ENCODE results near the gene C2CD4D.

The C2CD4D gene

DNA sequence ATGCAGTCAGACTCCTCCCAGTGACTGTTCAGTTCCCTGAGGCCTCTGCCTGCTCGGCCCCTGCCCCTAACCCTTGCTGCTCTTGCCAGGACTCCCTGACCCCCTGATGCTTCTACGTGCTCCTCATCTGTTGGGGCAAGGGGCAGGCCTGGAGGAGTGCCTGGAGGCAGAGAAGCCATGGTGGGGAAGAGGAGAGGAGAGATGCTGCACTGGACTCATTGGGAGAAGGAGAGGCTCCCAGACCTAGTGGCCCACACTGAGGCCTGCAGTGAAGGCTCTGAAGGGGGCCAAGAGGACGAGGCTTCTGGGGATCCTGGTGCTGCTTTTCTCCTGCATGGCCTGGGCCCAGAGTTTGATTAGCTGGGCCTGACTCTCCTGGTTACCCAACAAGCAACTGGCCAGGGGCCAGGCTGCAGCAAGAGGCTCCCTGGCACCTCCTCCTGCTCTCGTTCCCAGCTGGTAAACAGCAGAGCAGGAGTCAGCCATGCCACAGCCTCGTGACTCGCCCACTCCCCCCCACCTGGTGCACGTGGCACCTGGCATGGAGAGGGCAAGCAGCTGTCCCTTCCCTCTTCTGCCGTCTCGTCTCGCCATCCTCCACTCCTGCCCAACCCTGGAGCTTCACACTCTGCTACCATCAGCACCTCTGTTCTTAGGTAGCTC, 7.2 kb downstream of the C2CD4D start:
- DNase-seq, result no peak

DNA sequence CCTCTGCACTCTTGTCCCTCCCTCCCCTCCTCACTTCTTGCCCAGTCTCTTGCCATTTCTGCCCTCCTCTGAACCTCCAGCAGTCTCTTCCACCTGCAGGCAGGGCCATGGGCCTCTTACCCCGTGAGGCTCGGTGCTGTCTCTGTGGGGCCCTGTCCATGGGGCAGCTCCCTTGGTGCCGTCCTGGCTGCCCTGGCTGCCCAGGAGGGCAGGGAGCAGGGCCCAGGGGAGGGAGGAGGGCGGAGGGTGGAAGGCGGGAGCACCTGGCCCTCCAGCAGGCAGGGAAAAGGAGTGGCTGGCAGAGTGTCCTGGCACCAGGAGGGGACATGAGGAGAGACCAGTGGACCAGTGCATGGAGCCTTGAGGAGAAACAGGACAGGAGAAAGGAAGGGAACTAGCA, 8.0 kb downstream of the C2CD4D start, which contains the start of gene RORC:
Gene RORC, minus strand, starts transcription at position 198 of the 400 bp plus-strand sequence. Its CDS starts 38 bp downstream, at position 160.
- DNase-seq, result no peak

DNA sequence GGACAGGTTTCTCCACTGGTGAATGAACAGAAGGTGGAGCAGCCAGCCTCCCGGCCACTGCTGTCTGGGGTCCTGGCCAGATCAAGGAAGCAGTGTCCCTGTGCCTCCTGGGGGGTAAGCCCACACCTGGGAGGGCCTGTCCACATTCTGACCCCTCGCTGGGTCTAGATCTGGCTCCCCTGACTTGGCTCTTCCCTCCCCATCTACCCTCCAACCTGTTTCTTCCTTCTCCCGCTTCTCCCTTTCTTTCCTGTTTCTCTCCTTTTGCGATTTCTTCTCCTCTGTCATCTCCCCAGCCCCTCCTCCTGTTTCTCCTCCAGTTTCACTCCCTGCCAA, 8.4 kb downstream of the C2CD4D start:
- no peak for DNase-seq

DNA sequence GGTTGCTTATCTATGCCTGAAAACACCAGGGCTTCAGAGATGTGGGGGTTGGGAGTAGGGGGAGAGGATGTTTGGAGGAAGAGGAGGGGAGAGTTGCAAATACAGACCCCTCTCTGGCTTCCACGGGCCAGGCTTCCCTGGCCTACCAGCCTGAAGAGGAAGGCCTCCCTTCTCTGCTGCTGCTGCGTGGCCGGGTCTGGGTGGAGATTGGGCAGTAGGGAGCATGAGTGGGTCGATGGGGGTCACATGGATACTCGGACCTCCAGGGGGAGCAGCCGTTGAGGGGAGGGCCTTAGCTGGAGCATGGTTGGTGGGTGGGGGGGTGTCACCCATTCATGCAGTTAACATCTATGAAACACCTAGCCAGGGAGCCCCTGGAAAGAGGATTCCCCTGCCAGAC, 9.6 kb downstream of the C2CD4D start:
- DNase-seq, result no peak

DNA sequence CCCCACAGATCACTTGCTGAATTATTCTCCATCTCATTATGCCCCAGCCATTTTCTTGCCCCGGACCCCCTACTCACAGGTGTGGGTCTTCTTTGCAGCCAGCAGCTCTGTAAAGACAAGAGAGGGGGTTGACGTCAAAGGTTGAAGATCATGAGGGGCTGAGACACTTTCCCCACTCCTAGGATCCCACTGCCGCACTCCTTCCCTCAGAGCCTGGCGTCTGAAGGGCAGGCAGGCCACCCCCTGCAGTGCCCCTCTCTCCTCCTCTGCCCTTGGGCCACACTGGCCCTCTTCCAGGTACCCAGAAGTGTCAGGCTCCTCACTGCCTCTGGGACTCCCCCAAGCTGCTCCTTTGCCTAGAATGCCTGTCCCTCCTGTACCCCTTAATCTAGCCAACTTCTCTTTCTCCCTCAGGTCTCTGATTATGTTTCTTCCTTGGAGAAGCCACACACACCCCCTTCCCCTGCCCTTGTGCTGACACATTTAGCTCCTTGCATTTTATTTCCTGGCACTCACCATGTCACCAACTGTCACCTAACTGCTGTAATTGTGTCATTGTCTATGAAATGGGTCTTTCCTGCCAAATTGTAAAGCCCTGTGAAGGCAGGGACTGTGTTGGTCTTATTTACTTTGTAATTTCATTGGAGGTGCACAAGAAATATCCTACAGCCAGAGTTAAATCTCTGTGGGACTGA, 10.1 kb downstream of the C2CD4D start:
- DNase-seq, result no peak

DNA sequence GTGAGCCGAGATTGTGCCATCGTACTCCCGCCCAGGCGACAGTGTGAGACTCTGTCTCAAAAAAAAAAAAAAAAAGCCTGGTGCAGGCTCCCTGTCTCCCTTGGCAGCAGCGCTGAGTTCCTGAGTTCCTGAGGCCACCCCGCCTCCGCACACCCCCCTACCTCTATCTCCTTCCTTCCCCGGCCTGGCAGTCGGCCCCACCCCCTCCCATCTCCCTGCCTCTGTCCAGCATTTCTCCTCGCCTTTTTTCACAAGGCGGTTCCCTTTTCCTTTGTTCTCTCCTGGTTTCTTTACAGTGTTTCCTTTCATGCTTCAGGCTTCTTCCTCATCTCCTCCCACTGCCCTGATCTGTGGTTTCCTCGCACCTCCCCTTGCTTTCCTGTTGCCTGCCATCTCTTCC, 10.7 kb downstream of the C2CD4D start:
- no peak for DNase-seq

DNA sequence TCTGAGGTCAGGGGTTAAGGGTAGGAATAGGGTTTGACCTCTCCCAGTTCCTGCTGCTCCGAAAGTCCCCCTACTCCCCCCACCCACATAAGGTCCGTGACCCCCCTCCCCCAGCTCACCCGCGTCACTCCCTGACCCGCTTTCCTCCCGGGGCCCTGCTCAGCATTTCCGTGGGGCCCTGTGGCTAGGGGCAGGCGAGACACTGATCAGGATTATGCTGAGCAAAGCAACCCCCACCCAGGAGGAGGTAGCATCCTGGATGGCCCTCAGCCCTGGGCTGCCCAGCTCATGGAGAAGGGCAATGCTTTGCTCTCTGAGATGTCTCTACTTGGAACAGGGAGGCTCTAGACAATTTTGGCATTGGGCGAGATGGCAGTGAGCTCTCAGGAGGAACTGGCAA, 11.8 kb downstream of the C2CD4D start:
- no peak for DNase-seq

DNA sequence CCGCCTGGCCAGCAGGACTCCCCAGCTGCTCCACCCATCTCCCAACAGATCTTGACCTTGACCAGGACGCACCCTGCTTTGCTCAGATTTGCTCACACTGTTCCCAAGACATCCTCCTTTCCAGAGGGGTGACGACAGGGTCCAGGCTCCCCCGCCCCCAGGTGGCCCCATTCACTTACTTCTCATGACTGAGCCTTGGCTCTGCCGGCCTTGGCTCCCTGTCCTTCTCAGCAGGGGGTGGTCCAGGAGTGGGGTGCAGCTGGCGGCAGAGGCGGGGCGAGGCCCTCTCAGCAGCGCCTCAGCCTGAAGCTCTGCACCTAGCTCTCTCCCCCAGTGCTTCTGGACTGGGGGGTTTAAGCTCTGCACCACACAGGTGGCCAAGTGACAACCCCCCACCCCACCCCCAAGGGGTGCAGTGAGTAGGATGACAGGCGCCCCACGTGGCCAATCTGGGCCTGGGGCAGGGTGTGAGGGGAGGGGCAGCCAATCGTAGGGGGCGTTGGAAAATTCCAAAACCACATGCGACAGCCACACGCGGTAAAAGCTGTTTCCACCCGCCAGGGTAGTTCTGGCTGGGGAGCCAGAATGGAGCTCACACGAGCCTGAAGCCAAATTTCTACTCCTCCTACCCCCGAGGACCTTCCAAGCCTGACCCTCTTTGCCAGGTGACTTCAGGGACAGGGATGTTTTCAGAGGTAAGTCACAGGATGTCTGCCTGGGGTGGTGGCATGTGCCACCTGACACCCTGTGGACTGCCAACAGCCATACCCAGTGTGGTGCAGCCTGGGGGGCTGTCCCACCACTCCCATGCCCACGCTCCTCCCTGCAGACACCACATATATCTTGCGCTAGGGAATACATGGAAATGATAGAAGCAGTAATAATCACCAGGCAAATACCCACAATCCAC, 13.6 kb downstream of the C2CD4D start:
- no peak for DNase-seq

DNA sequence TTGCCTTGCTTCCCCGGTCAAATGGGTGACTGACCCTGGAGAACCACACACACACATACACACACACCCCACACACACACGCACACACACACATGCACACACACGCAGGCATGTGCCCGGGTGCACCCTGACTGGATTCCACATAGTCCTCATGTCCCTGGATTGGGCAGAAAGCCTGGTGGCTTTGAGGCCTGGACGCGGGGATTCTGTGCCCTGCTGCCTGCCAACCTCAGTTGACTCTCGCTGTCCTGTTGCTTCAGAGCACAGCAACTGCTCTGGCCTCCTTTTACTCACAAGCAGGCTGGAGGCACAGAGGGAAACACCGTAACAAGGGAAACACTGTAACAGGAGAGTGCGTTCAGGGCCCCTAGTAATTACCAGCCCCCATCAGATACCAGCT, 14.4 kb downstream of the C2CD4D start:
- DNase-seq, result no peak

DNA sequence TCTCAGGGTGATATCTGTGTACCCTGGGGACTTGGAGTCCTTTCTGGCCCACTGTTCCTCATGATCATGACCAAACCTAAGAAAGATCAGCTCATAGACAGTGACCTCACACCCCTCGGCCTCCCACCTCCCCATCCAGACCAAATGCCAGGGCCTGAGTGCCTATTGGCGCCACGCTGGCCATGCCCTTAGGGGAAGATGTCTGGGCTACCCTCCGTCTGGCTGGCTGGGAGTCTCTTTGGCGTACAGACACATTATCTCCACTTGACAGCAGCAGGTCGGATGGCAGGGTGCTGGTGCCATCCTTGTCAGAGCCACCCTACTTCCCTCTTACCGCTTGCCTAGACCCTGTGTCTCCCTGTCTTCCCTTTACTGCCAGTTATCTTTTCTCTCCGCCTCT, 16.4 kb downstream of the C2CD4D start:
- DNase-seq, result no peak

DNA sequence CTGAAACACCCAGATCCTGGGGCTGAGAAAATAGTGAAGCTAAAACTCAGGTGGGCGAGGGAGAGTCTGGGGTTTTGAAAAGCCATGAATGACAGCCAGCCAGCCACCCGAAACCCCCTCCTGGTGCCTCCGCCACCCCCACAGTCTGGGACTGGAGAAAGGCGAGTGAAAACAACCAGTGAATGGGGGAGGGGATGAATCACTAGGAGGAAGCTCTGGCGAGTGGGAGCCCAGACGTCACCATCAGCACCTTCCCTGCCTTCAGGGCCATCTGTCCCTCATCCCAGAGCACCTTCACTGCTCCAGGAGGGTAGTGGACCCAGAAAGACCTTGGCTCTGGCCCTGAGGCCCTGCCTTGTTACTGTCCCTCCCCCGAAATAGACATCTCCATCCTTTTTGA, 17.2 kb downstream of the C2CD4D start:
- DNase-seq, result no peak

DNA sequence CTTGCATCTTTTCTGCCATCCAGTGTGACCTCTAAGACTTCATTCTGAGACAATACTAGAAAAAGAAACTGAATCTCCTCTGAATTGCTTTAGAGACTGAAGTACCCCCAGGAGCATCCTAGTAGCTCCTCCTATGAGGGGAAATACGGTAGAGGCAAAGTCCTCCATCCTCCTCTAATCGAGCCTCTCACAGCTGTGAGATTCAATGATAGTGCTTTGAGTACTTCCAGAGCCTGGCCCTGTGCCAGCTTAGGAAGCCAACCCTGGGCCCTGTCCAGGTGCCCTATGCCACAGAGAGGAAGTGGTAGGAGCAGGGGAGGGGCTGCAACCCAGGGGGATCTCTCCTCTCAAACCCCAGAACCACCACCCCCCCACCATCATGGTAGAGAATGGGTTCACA, 18.7 kb downstream of the C2CD4D start:
- no peak for DNase-seq

DNA sequence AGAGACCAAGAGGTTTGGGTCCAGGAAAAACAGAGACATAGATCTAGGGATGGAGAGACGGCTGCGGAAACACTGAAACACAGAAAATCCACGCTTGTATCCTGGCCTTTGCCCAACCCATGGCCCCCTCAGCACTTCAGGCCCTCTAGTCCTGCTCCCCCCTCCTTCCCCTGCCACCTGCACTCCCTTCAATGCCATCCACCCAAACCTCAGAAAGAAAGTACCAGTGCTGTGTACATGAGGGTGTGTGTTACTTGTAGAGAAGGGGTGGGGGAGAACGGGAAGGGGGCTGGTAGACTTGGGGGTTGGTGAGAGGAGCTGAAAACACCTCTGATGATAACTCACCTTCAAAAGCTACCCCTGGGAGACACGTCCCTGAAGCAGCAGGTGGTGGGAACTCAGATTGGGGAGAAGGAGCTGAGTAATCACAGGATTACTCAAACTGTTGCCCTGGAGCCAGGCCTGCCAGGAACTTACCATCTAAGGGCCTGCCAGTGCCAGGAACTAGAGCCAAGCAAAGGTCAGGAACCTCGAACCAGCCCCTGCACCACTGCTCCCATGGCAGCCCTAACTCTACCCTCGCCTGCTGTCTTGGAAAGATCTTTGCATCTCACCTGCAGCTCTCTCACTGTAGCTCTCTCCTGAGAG, 19.5 kb downstream of the C2CD4D start:
- no peak for DNase-seq

DNA sequence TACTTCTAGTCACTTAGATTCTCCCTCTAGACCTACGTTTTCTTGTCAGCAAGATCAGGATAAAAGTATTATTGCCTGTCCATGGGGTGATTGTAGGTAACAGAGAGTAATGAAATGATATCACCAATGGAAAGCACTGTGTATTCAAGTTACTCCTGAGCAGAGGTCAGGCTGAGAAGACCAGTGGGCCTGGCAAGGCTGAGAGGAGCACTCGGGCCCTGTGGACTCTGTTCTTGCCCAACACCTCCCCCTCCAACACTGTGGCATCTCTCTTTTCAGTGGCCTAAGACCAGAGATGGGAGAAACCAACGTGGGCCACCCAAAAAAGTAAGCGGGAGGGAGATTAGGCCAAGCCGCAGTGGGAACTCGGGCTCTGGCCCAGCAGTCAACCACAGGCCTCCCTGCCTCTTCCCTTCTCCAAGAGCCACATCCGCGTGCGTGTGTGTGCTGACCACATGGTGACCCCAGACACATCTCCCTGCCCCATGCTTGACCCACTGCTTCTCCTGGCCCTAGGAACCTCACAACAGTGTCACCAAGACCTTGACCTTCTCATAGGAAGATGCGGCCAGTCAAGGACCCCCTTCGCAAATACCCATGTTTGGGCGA, 20.3 kb downstream of the C2CD4D start:
- DNase-seq, result no peak

DNA sequence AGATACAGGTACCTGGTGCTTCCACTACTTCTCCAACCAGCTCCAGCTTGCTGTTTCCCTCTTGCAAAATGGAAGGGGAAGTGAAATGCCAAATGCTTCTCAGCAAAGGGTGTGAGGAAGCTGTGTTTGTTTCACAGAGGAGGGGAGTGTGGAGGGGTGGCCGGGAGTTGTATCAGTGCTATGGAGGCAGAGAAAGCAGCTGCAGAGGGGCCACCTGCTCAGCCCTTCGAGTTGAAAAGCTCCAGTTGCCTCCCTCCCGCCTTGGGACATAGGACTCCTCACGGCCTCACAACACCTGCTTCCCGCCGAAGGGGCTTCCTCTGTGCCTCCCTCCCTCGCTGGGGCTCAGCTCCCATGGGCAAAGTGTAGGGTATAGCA, 22.3 kb downstream of the C2CD4D start:
- DNase-seq, result no peak

DNA sequence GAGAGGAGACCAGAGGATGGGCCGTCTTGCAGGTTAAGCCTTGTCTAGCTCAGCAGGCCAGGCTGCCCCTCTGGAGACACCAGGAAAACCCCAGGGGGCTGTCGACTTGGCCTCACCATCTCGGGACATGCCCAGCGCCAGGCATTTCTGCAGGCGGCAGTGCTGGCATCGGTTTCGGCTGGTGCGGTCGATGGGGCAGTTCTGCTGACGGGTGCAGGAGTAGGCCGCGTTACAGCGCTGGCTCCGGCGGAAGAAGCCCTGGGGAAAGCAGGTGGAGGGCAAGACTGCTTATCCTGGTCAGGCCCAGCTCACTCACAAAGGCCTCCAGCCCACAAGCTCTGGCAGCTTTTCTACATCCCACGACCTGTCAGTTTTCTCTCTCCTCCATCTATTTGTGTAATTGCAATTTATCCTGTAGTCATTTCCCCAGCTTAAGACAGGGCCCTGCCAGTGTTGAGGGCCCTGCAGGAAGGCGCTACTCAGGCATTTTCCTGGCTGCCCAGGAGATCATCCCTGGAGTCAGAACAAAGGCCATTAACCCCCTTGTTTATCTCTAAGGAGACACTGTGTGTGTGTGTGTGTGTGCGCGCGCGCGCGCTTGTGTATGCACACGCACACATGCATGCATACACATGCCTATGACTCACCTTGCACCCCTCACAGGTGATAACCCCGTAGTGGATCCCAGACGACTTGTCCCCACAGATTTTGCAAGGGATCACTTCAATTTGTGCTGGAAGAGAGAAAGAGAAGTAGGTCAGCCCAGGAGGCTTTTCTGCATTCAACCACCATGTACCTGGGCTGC, 22.9 kb downstream of the C2CD4D start:
- DNase-seq, result no peak

DNA sequence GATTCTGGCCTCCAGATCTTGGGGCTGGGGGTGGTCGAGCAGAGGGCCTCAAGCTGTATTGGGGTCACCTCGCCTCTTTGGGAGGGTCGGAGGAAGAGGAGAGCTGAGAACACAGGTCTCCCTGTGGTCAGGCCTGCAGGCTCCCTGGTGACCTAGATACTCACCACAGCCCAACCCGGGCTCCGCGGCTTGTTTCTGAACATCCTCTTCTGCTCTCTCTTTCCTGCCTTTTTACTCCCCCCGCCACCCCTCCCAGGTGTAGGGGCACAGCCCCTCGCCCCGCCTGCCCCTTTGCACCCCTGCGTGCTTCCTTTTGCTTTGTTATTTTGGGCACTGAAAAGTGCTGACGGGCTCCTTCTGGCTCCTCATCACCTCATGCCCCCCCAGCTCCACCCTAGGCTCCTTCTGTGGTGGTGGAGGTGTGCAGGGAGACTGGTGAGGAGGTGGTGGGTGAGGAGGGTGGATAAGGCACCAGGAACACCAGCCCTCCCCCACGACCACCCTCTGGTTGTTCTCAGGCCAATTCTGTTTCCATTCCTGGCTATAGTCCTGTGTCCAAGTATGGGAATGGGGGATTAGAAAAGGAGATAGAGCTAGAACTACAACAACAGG, 23.8 kb downstream of the C2CD4D start:
- no peak for DNase-seq

DNA sequence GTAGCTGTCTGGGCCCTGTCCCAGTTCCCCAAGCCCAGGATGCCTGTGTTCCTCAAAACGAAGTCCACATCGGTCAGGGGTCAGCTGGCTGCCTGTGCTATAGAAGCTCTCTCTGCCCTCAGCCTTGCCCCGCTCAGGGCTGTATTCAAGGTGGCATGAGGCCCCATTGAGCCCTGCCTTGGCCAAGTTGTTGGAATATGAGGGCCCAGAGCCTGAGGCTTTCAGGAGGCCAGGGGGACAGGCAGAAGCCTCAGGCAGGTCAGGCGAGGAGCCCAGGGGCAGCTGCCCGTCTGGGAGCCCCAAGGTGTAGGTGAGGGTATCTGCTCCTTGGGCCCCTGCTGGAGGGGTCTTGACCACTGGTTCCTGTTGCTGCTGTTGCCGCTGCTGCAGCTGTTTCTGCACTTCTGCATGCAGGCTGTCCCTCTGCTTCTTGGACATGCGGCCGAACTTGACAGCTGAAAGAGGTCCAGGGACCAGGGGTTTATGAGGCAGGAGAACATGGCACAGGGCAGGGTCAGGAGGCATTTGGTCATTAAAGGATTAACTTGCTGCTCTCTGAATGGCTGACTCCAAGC, 24.6 kb downstream of the C2CD4D start:
- no peak for DNase-seq

DNA sequence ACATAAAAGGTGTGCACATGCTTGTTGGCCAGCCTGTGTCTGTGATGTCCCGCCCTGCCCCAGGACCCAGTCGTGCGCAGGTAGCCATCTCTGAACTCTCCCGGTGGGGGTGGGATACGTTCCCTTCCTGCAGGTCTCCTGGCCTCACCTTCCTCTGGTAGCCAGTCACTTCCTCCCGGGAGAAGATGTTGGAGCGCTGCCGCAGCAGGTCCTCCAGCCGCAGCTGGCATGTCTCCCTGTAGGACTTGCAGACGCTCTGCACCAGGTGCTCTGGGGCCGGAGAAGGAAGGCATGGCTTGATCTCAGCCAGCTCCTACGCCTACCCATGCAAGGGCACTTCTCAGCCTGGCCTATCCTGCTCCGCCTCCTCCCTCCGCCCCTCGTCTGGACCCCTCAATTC, 25.2 kb downstream of the C2CD4D start:
- no peak for DNase-seq

DNA sequence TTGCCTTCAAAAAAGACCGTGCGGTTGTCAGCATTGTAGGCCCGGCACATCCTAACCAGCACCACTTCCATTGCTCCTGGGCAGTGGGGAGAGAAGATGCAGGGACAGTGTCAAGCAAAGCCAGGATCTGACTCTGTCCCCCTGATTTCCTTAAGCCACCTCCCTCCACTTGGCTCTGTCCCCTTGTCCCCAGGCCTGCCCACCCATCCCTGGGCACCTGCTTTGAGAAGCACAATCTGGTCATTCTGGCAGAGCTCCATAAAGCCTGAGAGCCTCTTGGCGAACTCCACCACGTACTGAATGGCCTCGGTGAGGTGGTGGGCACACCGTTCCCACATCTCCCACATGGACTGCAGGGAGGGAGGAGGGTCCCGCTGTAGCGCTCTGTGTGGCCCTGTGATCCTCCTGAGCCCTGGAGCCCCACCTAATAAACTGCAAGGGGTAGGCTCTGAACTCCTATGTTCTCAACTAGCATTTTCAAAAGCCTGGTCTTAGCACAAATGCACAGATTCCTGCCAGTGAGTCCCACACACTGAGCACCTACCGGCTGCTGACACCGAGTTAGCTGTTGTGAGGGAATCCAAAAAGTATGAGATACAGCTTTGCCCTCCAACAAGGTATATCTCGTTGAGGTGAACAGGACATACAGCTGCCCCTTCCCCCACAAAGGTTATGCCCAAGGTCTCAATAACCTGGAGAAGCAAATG, 26.2 kb downstream of the C2CD4D start:
- DNase-seq, result no peak

DNA sequence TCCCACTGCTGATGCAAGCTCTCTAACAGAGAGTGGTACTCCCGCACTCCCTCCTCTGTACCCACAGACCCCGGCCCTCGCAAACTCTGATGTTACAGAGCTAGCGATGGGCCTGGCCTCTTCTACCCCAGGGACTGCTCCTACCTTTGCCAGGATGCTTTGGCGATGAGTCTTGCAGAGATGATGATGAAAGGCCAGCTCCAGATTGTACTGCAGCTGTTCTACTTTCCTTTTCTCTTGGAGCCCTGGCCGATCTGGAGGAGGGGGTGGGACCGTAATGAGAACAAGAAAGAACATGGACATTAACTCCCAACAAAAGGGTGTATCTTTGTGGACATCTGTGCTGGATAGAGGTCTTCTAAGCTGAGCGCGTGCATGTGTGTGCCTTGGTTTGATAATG, 28.4 kb downstream of the C2CD4D start:
- DNase-seq, result no peak
